Neuron (in vitro differentiated cells): ENCODE results near the gene ZFP64.
"Not testable (repeated sequence)": the region's sequence is repeated elsewhere in the genome, so short reads cannot be mapped to it uniquely, and the experiment has no call there.

ENCODE experiments used
- H2AFZ ChIP-seq: one replicate; pipeline ENCODE4 v1.6.1; 2013; ENCODE audit warnings: low read depth, mild to moderate bottlenecking, inconsistent platforms, low read length, moderate library complexity
- H3K27me3 ChIP-seq: one replicate; pipeline ENCODE4 v1.6.1; 2013; ENCODE audit warnings: low read length; ENCODE audit not compliant: insufficient read depth
- H3K36me3 ChIP-seq: one replicate; pipeline ENCODE4 v1.6.1; 2013; ENCODE audit warnings: low read length; ENCODE audit not compliant: insufficient read depth
- H3K4me1 ChIP-seq: one replicate; pipeline ENCODE4 v1.6.1; 2013; ENCODE audit warnings: low read length; ENCODE audit not compliant: insufficient read depth
- H3K4me3 ChIP-seq: 2 replicates; pipeline ENCODE4 v1.5.1; 2013; ENCODE audit warnings: mild to moderate bottlenecking, low read length, moderate library complexity
- H3K9me3 ChIP-seq: one replicate; pipeline ENCODE4 v1.6.1; 2013; ENCODE audit warnings: low read length

The ZFP64 gene

GRCh38 chr20:52193133-52193532 lies 1.6 kb upstream of the ZFP64 start:
- H3K4me3 ChIP-seq = peak overlapping the region; percentile 96
- H3K36me3 ChIP-seq = no peaks in the 10 kb centered on the region
- H3K9me3 ChIP-seq = peaks cover 2% of the 10 kb centered on the region
- H2AFZ ChIP-seq = no peak overlapping the region
- H3K4me1 ChIP-seq = peaks cover 14% of the 10 kb centered on the region
- H3K27me3 ChIP-seq = no peaks in the 10 kb centered on the region

- Histone ChIP-seq H3K4me1 (peaks cover 14% of the 10 kb centered on the region), H3K4me3 (peak overlapping the region; percentile 96)
- H3K36me3 ChIP-seq, H2AFZ ChIP-seq, H3K9me3 ChIP-seq, H3K27me3 ChIP-seq: not testable (repeated sequence)
Observed at GRCh38 chr20:52192719-52193007, 1.1 kb upstream of the ZFP64 start.

- Histone ChIP-seq H3K27me3 (no peaks in the 10 kb centered on the region), H3K4me3 (peak overlapping the region; percentile 96), H3K36me3 (peaks cover 3% of the 10 kb centered on the region), H3K9me3 (peaks cover 2% of the 10 kb centered on the region), H2AFZ (peak overlapping the region; percentile 97), H3K4me1 (peaks cover 14% of the 10 kb centered on the region)
Observed at GRCh38 chr20:52191916-52192718, 538 bp upstream of the ZFP64 start.

GRCh38 chr20:52190437-52191131 lies 995 bp downstream of the ZFP64 start:
- peaks cover 14% of the 10 kb centered on the region for H3K4me1 ChIP-seq
- H2AFZ ChIP-seq = peak overlapping the region; percentile 97
- H3K27me3 ChIP-seq = no peaks in the 10 kb centered on the region
- no peaks in the 10 kb centered on the region for H3K9me3 ChIP-seq
- peak overlapping the region; percentile 96 for H3K4me3 ChIP-seq
- peaks cover 16% of the 10 kb centered on the region for H3K36me3 ChIP-seq

- no peaks in the 10 kb centered on the region for H3K4me1 ChIP-seq
- H3K27me3 ChIP-seq = no peaks in the 10 kb centered on the region
- H3K4me3 ChIP-seq = no peak overlapping the region
- peaks cover 2% of the 10 kb centered on the region for H3K9me3 ChIP-seq
- H2AFZ ChIP-seq = no peak overlapping the region
- peaks cover 47% of the 10 kb centered on the region for H3K36me3 ChIP-seq
Observed at GRCh38 chr20:52181766-52182165, 9.8 kb downstream of the ZFP64 start.

- H3K4me1 ChIP-seq = no peaks in the 10 kb centered on the region
- H3K27me3 ChIP-seq = no peaks in the 10 kb centered on the region
- no peak overlapping the region for H3K4me3 ChIP-seq
- no peak overlapping the region for H2AFZ ChIP-seq
- peaks cover 36% of the 10 kb centered on the region for H3K36me3 ChIP-seq
- H3K9me3 ChIP-seq = peaks cover 6% of the 10 kb centered on the region
Observed at GRCh38 chr20:52180180-52180840, 11.3 kb downstream of the ZFP64 start.

- Histone ChIP-seq H3K4me1 (no peaks in the 10 kb centered on the region), H3K27me3 (no peaks in the 10 kb centered on the region), H3K9me3 (peaks cover 7% of the 10 kb centered on the region), H3K36me3 (peaks cover 31% of the 10 kb centered on the region), H3K4me3 (no peak overlapping the region), H2AFZ (no peak overlapping the region)
Observed at GRCh38 chr20:52179331-52180179, 12.0 kb downstream of the ZFP64 start.

- Histone ChIP-seq H3K9me3 (peaks cover 7% of the 10 kb centered on the region), H3K36me3 (peaks cover 27% of the 10 kb centered on the region), H3K4me3 (no peak overlapping the region), H3K27me3 (no peaks in the 10 kb centered on the region), H2AFZ (no peak overlapping the region), H3K4me1 (no peaks in the 10 kb centered on the region)
Observed at GRCh38 chr20:52178691-52179090, 12.9 kb downstream of the ZFP64 start.

- Histone ChIP-seq H3K4me3 (no peak overlapping the region), H2AFZ (no peak overlapping the region), H3K36me3 (peaks cover 24% of the 10 kb centered on the region), H3K9me3 (peaks cover 7% of the 10 kb centered on the region), H3K4me1 (no peaks in the 10 kb centered on the region), H3K27me3 (no peaks in the 10 kb centered on the region)
Observed at GRCh38 chr20:52175840-52176239, 15.7 kb downstream of the ZFP64 start.

GRCh38 chr20:52172392-52173047 lies 19.1 kb downstream of the ZFP64 start:
- H3K4me1 ChIP-seq = no peaks in the 10 kb centered on the region
- no peak overlapping the region for H3K4me3 ChIP-seq
- peaks cover 35% of the 10 kb centered on the region for H3K36me3 ChIP-seq
- peaks cover 7% of the 10 kb centered on the region for H3K9me3 ChIP-seq
- H3K27me3 ChIP-seq = no peaks in the 10 kb centered on the region
- no peak overlapping the region for H2AFZ ChIP-seq

- Histone ChIP-seq H2AFZ (no peak overlapping the region), H3K4me1 (no peaks in the 10 kb centered on the region), H3K4me3 (no peak overlapping the region), H3K9me3 (peaks cover 11% of the 10 kb centered on the region), H3K27me3 (no peaks in the 10 kb centered on the region), H3K36me3 (peaks cover 39% of the 10 kb centered on the region)
Observed at GRCh38 chr20:52171025-52171424, 20.6 kb downstream of the ZFP64 start.

GRCh38 chr20:52168116-52168515 lies 23.5 kb downstream of the ZFP64 start:
- H3K4me1 ChIP-seq = no peaks in the 10 kb centered on the region
- H3K4me3 ChIP-seq = no peak overlapping the region

More at GRCh38 chr20:52168116-52168515, 23.5 kb downstream of the ZFP64 start:
- peaks cover 11% of the 10 kb centered on the region for H3K9me3 ChIP-seq
- no peak overlapping the region for H2AFZ ChIP-seq
- peaks cover 51% of the 10 kb centered on the region for H3K36me3 ChIP-seq
- H3K27me3 ChIP-seq = no peaks in the 10 kb centered on the region
